PC-9 (cell line): Measurements from ENCODE around the gene ZNF512B.

Experiments
- CTCF ChIP-seq: fragments of 200-600 bp; sonication (generic); conservative IDR thresholded peaks from 2 replicates; pipeline ENCODE4 v1.6.1; 2017; ENCODE audit warnings: mixed run types, antibody characterized with exemption, mild to moderate bottlenecking, moderate library complexity
- EZH2 ChIP-seq: fragments of 200-600 bp; sonication (generic); IDR thresholded peaks from 2 replicates; pipeline ENCODE4 v1.8.0; 2017; ENCODE audit warnings: antibody characterized with exemption, low read depth

DNA sequence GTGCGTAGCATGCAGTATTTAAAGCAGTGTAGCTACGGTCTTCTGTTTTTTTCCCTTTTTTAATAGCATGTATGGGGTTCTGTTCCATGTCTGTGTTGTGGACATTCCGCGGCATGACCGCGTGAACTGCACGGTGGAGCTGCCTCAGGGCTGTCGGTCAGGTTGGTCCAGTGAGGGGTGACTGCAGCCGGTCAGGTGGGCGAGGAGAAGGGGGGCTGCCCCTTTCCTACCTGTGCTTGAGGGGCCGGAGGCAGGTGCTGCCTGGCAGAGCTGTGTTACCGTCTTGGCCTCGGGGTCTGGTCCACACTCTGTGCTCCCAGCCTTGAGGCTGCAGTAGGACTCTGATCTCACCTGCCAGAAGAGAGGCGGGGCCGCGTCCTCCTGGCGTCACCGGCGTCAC is 38.0 kb downstream of the ZNF512B start:
- no peak for TF ChIP-seq CTCF
- TF ChIP-seq EZH2: no peak
